ENCODE results near the gene MAP3K8. TPM values are rescaled to one million over a fixed set of nuclear protein-coding genes. Genes with fewer than 3 reads are reported as not detected.
"Not testable (repeated sequence)": the region's sequence is repeated elsewhere in the genome, so short reads cannot be mapped to it uniquely, and the experiment has no call there.

MAP3K8 gene
- total RNA-seq, 1 experiment from 2014 or later: 0.40 TPM

DNA sequence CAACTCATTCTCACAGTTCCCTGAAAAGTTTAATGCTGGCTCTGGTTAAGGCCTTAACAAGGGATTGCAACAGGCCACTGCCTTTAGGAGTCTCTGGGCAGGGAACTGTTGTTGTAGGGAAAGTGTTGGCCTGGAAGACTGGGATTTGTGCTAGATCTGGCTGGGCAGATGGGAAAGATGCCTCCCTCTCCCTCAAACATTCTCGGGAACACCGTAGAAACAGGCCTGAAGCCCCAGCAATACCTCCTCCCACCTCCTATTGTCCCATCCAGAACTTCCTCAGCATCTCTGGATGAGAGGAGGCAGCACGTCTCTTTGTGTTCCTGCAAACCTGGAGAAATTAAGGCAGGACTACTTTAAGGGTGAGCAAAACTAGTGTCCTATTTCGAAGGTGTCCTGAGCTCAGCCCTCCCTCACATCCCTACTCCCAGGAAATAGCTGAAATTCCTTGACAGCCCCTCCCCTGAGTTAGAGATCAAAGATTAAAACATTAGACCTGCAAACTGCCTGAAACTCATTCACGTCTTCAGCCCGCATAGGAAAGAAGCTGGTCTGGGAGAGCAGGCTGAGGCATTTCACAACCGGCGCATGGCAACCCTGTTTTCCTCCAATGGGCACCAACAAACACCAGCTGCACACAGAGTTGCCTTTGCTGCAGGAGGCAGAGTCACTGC lies 10.9 kb upstream of the MAP3K8 start:
- DNase-seq (ENCODE audit: low read depth): peak; percentile 74

GRCh38 chr10:30423655-30424275 lies 10.2 kb upstream of the MAP3K8 start:
- not testable (repeated sequence) for DNase-seq (ENCODE audit: low read depth)

DNA sequence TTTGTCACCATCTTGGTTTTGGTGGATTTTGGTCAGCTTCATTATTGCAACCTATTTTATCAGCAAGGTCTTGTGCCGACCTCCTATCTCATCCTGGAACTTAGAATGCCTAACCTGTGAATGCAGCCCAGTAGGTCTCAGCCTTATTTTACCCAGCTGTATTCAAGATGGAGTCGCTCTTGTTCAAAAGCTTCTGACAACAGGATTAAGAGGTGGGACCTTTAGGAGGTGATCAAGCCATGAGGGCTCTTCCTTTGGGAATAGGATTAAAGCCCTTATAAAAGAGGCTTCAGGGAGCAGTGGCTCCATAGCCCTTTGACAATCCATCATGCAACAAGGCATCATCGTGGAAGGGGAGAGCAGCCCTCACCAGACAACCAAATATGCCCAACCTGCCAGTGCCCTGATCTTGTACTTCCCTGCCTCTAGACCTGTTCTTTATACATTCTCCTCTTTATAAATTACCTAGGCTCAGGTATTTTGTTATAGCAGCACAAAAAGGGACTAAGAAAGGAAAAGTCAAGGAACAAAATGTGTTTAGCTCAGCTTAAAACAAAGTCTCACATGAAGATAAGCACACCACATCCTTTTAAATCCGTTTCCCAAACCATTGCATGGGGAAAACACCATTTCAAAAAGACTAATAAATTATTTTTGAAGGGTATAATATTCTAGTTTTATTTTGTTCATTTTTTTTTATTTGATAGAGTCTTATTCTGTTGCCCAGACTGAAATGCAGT lies 8.5 kb upstream of the MAP3K8 start:
- no peak for DNase-seq (ENCODE audit: low read depth)

DNA sequence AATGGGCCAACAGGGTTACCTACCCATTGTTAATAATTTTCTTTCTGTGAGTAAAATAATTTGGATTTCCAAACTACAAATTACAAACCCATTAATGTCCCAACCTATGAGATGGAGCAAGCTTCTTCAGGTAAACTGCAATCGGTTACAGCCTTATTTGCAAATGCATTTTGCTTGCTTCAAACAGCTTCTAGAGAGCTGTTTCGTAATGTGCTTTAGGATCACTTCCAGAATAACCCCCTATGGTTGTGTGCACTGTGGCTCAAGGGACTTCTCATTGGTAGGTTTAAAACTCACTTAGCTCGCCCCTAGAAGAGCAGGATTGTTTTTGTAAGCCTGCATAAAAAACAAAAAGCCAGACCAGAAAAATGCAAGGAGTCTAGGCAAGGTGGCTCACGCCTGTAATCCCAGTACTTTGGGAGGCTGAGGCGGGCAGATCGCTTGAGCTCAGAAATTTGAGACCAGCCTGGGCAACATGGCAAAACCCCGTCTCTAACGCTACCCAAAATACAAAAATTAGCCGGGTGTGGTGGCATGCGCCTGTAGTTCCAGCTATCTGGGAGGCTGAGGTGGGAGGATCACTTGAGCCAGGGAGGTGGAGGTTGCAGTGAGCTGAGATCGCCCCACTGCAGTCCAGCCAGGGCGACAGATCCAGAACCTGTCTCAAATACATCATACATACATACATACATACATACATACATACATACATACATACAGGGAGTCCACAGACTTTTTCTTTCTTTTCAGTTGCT lies 3.3 kb upstream of the MAP3K8 start:
- no peak for DNase-seq (ENCODE audit: low read depth)

DNA sequence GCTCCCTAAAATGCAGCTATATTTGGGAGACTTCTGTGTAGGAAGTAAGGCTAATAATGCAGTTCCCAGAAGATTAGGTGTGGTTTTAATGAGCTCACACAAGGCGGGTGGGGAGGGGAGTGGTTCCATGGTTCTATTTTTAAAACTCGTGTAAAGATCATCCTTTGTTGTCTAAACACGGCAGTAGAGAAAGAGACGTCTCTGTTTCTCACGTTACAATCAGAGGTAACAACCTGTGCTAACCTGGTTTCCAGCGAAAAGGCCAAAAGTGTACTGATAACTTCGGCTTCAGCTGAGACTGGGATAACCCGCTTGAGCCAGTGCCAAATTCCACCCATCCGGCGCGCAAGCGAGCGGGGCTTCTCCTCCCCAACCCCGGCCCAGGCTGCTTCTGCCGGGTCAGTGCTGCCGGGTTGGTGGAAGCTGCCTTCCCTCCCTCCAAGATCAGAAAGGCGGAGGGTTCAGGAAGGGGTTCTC lies 2.5 kb upstream of the MAP3K8 start:
- DNase-seq (ENCODE audit: low read depth): no peak

DNA sequence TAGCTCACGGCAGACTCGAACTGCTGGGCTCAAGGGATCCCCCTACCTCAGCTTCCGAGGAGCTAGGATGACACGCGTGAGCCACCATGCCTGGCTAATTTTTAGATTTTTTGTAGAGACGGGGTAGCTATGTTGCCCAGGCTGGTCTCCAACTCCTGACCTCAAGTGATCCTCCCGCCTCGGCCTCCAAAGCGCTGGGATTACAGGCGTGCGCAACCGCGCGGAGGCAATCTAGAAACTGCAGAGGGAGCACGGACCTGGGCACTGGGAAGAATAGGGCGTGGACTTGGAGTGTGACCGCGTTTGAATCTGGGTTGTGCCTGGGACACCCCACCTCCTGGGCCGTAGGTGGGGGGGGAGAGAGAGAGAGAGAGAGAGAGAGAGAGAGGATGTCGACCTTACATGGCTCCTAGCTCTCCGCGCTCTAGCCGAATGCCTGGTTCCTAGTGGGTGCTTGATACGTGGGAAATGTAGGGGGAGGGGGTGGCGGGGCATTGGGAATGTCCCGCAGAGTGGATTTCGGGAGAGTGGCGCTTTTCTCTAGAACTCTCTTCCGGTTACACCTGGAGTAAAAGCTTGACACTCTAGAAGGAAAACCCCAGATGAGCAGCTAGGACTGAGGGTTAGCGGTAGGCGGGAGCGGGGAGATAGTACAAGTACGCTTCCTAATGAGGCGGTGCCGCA lies 1.2 kb upstream of the MAP3K8 start:
- DNase-seq (ENCODE audit: low read depth): no peak

- peak; percentile 40 for DNase-seq (ENCODE audit: low read depth)
These were observed 666 bp upstream of the MAP3K8 start for GRCh38 chr10:30433306-30433729.

- peak; percentile 38 for DNase-seq (ENCODE audit: low read depth)
These were observed 489 bp downstream of the MAP3K8 start for GRCh38 chr10:30434273-30435072.

GRCh38 chr10:30435073-30435422 lies 1.1 kb downstream of the MAP3K8 start:
- DNase-seq (ENCODE audit: low read depth): no peak

GRCh38 chr10:30435499-30436167 lies 1.6 kb downstream of the MAP3K8 start:
- not testable (repeated sequence) for DNase-seq (ENCODE audit: low read depth)

DNA sequence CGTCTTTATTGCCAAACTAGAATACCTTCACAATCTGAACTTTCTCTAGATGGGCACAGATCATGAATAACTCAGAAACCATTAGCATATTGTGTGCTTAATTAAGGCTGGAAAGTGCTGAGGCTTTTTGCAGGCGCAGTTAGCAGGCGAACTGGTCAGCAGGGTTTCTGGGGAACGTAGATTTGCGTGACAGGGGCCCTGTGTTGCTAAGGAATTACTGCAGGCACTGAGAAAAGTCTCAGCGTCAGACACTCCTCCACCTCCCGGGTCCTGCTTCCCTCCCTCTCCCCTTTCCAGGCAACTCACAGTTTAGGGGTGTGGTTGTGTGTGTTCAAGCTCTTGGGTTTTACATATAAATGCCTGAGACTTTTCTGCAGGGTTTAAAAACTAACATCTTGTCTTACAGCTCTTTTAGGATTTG lies 2.2 kb downstream of the MAP3K8 start:
- peak; percentile 41 for DNase-seq (ENCODE audit: low read depth)

DNA sequence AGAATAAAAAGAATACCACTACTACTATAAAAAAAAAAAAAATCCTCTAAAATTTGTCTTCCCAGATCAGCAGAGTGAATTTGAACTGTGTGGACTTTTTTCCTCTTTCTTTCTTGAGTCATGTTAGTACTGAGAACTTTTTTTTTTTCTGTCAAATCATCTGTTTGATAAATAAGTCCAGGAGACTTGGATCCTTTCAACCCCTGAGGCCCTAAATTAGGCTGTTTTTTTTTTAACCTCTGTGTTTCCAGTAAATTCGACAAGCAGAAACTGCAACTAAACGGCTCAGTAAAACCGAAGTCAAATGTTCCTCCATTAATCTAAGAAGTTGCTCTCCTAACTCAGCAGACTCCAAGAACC lies 2.7 kb downstream of the MAP3K8 start:
- DNase-seq (ENCODE audit: low read depth): no peak

DNA sequence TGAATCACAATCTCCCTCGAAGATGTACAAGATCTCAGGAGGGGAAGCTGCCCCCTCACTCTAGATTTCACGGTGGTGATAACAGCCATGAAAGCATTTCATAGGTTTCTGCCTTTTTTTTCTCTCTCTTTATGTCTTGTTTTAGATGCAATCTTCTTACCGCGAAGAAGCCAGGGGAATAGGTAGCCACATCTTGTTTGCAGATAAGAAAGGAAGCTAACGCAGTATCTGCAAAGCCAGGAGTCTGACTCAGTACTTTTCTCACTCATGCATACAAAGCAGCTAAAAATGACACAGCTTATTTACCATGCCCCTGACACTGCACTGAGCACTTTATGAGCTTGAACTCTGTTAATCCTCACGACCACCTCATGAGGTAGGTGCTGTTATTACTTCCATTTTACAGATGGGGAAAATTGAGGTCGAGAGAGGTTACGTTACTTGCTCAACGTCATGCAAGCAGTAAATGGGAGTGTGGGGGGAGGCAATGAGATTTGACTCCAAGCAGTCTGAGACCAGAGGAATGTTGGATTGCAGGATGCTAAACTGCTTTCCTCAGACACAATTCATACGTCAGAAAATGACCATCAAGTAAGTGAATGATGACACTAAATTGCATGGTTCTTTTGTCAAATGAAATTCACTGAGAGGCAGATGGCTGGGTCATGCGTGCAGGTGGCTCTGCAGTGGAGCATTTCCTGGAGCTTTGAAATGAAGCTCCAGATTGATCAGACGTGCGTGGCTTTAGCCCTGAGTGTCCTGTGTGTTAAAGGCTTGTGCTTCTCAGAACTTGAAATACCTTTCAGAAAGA lies 3.3 kb downstream of the MAP3K8 start:
- no peak for DNase-seq (ENCODE audit: low read depth)

- DNase-seq (ENCODE audit: low read depth): peak; percentile 37
These were observed 4.3 kb downstream of the MAP3K8 start for GRCh38 chr10:30438021-30438850.

- no peak for DNase-seq (ENCODE audit: low read depth)
These were observed 5.9 kb downstream of the MAP3K8 start for GRCh38 chr10:30439931-30440330.

- no peak for DNase-seq (ENCODE audit: low read depth)
These were observed 8.1 kb downstream of the MAP3K8 start for GRCh38 chr10:30442019-30442606.

- DNase-seq (ENCODE audit: low read depth): no peak
These were observed 9.1 kb downstream of the MAP3K8 start for GRCh38 chr10:30443049-30443448.

- DNase-seq (ENCODE audit: low read depth): peak; percentile 87
These were observed 11.7 kb downstream of the MAP3K8 start for GRCh38 chr10:30445711-30446110.

Data from LHCN-M2 (cell line).